Heart right ventricle (tissue), 16 donors: ENCODE measurements around the gene TTLL7. TPM values are rescaled to one million over a fixed set of nuclear protein-coding genes. Genes with fewer than 3 reads are reported as not detected.

Experiments
- ATAC-seq, 8 donors: fragments of 200-7000 bp; cut with Tn5 transposase; one replicate each; pipeline ENCODE4 v1.9.1; 2020; ENCODE audit warnings: mild to moderate bottlenecking in 8 of 8, moderate library complexity in 8 of 8, moderate number of reproducible peaks in 1 of 8
- DNase-seq, 2 donors: peaks; one replicate each; pipeline ENCODE4 v3.0.0-alpha.2; 2020
- H3K27ac ChIP-seq, 10 donors: fragments of 200-600 bp; sonication (generic) in 2 of 10; one replicate each; pipeline versions ENCODE4 v1.5.0 to v1.8.0; 2020 to 2022; ENCODE audit warnings: mild to moderate bottlenecking in 3 of 10
- H3K27me3 ChIP-seq, 7 donors: fragments of 200-600 bp; one replicate each; pipeline ENCODE4 v1.8.0; 2021 to 2022; ENCODE audit warnings: mild to moderate bottlenecking in 2 of 7
- H3K36me3 ChIP-seq, 9 donors: fragments of 200-600 bp; sonication (generic) in 1 of 9; one replicate each; pipeline versions ENCODE4 v1.5.0 to v1.8.0; 2020 to 2022; ENCODE audit warnings: mild to moderate bottlenecking in 2 of 9
- H3K4me1 ChIP-seq, 9 donors: fragments of 200-600 bp; sonication (generic) in 1 of 9; one replicate each; pipeline versions ENCODE4 v1.5.0 to v1.8.0; 2020 to 2022; ENCODE audit warnings: mild to moderate bottlenecking in 4 of 9
- H3K4me3 ChIP-seq, 10 donors: fragments of 200-600 bp; sonication (generic) in 2 of 10; one replicate each; pipeline versions ENCODE4 v1.5.0 to v1.8.0; 2020 to 2022; ENCODE audit warnings: mild to moderate bottlenecking in 7 of 10, moderate library complexity in 2 of 10
- H3K9me3 ChIP-seq, 11 donors: fragments of 200-600 bp in 10 of 11; sonication (generic) in 2 of 11; one replicate each; pipeline versions ENCODE4 v1.5.0 to v1.8.0; 2013 to 2022; ENCODE audit warnings: mild to moderate bottlenecking in 2 of 11, control low read depth in 1 of 11, moderate library complexity in 1 of 11
- WGBS, 2 donors: extraction: QIAGEN DNeasy Blood & Tissue Kit; methylation state at CpG; one replicate each; pipeline ENCODE4 v1.1.7; 2013; ENCODE audit warnings: inconsistent platforms in 1 of 2; 5-methylcytosine and 5-hydroxymethylcytosine counted together
- intact Hi-C, 10 donors: fragments of 100-400 bp; cut with DNase I; formaldehyde crosslinking; loops; one replicate each; pipeline versions ENCODE4 v1.11.1 to v1.14.2; 2022
- polyA plus RNA-seq, 2 donors: library from polyadenylated mRNA; stranded (reverse); fragments of 200-250 nt; gene quantifications; one replicate each; pipeline ENCODE4 v1.2.3, GENCODE V29; 2013
- total RNA-seq, 10 donors: library from RNA; stranded (reverse); fragmentation: NEBNext Ultra II Directional in 3 of 10; extraction: Animal tissue kit (Norgen Biotek cat#: 25700) in 3 of 10; gene quantifications; one replicate each; pipeline versions ENCODE4 v1.2.1 to v1.2.4, GENCODE V29; 2021 to 2023
- TF ChIP-seq, protein P1 (sequence below), 9 donors: fragments of 200-600 bp; sonication (generic) in 2 of 9; IDR thresholded peaks; one replicate each; pipeline versions ENCODE4 v1.5.0 to v1.8.0; 2021 to 2022; ENCODE audit warnings: antibody characterized with exemption in 9 of 9, mild to moderate bottlenecking in 5 of 9, moderate library complexity in 1 of 9
- donor health status: Arrhythmogenic right ventricular cardiomyopathy.
- donor health status: ischemic (EF 13 %, LVEDD 7.1; RV severe dilation, severe dysfunction).
- donor health status: healthy with polysubstance abuse.
- donor health status: DM: no; HTN: yes; CAD: no.
- donor health status: DM: no; HTN: no; CAD: no.
- donor health status: ischemic (EF 25% LVEDD 6.9; RV normal size, moderate dysfunction).
- donor health status: ischemic (EF 25% LVEDD 5.7; RV mildly dilated, moderate dysfunction).
- donor health status: healthy.
- donor health status: DM: yes; HTN: yes; CAD: no.
- donor health status: Ischemic cardiomyopathy.
- donor health status: ischemic (EF 35%, LVEDD 5.7; RV mildly dilated, moderate dysfunction).
- donor health status: nonischemic (EF 11% LVEDD 7.7; RV severe dilation, severe dysfunction).
- donor health status: DM: yes; HTN: yes; CAD: no.
- donor health status: PGD.
- donor health status: ischemic (EF 29% LVEDD 5.4; RV normal size, mild dysfunction).
- donor health status: nonischemic (EF 23%, LVEDD 6.1; RV moderate dilation, normal function).

Gene TTLL7
- total and polyA plus RNA-seq, 12 donors: 1.0 to 12.1 (median 3.7) TPM

DNA sequence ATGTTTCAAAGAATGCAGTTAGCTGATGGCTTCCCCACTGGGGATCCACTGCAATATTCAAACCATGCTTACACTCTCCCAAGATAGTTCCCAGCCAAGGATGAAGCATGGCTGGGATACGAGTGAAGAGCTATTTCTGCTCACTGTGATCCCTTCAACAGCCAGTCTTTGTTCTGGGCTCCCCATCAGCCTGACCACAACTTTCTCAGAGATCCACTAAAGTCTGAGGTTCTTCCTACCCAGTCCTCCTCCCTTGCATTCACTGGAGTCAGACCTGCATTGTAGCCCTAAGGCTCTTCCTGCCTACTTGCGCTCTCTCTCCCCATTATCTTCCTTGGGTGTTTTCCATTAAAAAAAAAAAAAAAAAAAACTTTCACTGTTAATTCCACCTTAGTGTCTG lies 101.4 kb downstream of the TTLL7 start:
- H3K27ac ChIP-seq: no peak overlapping the region
- TF ChIP-seq, protein P1, sequence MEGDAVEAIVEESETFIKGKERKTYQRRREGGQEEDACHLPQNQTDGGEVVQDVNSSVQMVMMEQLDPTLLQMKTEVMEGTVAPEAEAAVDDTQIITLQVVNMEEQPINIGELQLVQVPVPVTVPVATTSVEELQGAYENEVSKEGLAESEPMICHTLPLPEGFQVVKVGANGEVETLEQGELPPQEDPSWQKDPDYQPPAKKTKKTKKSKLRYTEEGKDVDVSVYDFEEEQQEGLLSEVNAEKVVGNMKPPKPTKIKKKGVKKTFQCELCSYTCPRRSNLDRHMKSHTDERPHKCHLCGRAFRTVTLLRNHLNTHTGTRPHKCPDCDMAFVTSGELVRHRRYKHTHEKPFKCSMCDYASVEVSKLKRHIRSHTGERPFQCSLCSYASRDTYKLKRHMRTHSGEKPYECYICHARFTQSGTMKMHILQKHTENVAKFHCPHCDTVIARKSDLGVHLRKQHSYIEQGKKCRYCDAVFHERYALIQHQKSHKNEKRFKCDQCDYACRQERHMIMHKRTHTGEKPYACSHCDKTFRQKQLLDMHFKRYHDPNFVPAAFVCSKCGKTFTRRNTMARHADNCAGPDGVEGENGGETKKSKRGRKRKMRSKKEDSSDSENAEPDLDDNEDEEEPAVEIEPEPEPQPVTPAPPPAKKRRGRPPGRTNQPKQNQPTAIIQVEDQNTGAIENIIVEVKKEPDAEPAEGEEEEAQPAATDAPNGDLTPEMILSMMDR (IDR thresholded peaks at IDR 0.05): no peak
- H3K36me3 ChIP-seq: no peaks in the 10 kb centered on the region
- no peak overlapping the region for H3K4me3 ChIP-seq
- DNase-seq (no peak), ATAC-seq (no peak)
- H3K4me1 ChIP-seq: peaks cover 0 to 5% (median 0%) of the 10 kb centered on the region in 9 donors
- H3K9me3 ChIP-seq: no peaks in the 10 kb centered on the region
- intact Hi-C loops: no loop called here
- 76 to 77% methylated on average over 2 of the region's 2 CpGs for WGBS, 2 donors
- H3K27me3 ChIP-seq: no peaks in the 10 kb centered on the region

- DNase-seq: no peak
- H3K36me3 ChIP-seq: no peaks in the 10 kb centered on the region
- no peak overlapping the region for H3K4me3 ChIP-seq
- H3K27me3 ChIP-seq: no peaks in the 10 kb centered on the region
- no peak overlapping the region for H3K27ac ChIP-seq
- H3K4me1 ChIP-seq: peaks cover 0 to 5% (median 0%) of the 10 kb centered on the region in 9 donors
- TF ChIP-seq, protein P1 (IDR thresholded peaks at IDR 0.05): no peak
- 94 to 95% methylated on average over 6 of the region's 6 CpGs for WGBS, 2 donors
- no peaks in the 10 kb centered on the region for H3K9me3 ChIP-seq
- ATAC-seq: no peak
- intact Hi-C loops: no loop called here
These were observed 102.6 kb downstream of the TTLL7 start for GRCh38 chr1:83896299-83896698.

GRCh38 chr1:83889707-83890106 lies 109.2 kb downstream of the TTLL7 start:
- intact Hi-C loops: no loop called here
- H3K36me3 ChIP-seq: peaks cover 0 to 17% (median 0%) of the 10 kb centered on the region in 9 donors
- WGBS, 2 donors: 80 to 90% methylated on average over 2 of the region's 2 CpGs
- no peak for DNase-seq
- H3K9me3 ChIP-seq: peaks cover 0 to 4% (median 0%) of the 10 kb centered on the region in 11 donors
- H3K27me3 ChIP-seq: no peaks in the 10 kb centered on the region
- H3K27ac ChIP-seq: no peak overlapping the region
- TF ChIP-seq, protein P1 (IDR thresholded peaks at IDR 0.05): no peak
- H3K4me1 ChIP-seq: peaks cover 0 to 5% (median 0%) of the 10 kb centered on the region in 9 donors
- no peak for ATAC-seq
- H3K4me3 ChIP-seq: no peak overlapping the region

DNA sequence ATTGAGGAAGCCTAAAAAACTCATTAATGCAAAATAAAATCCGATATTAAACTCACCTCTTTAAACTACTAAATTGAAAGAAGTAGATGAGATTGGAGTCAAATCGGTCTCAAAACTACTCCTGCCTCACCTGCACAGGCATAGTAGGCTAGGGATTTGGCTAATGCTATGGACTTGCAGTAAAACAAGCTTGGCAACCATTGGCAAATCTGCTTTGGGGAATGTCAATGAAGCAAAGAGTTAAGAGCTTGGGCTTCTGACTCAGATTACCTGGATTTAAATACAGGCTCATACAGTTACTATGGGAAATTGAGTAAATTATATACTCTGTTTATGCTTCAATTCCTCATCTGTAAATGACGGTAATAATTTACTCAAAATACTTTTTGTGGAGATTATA lies 111.4 kb downstream of the TTLL7 start:
- peaks cover 0 to 4% (median 0%) of the 10 kb centered on the region in 11 donors for H3K9me3 ChIP-seq
- peaks cover 0 to 17% (median 0%) of the 10 kb centered on the region in 9 donors for H3K36me3 ChIP-seq
- H3K27ac ChIP-seq: no peak overlapping the region
- DNase-seq (no peak), ATAC-seq (no peak)
- no peak overlapping the region for H3K4me3 ChIP-seq
- H3K4me1 ChIP-seq: no peaks in the 10 kb centered on the region
- TF ChIP-seq, protein P1 (IDR thresholded peaks at IDR 0.05): no peak
- H3K27me3 ChIP-seq: no peaks in the 10 kb centered on the region
- WGBS, 2 donors: 96 to 97% methylated on average over 3 of the region's 3 CpGs
- intact Hi-C loops: no loop called here
